K562 (cell line): ENCODE data around the gene SCN5A. TPM values are rescaled to one million over a fixed set of nuclear protein-coding genes. Genes with fewer than 3 reads are reported as not detected.

ENCODE experiments used
- ATAC-seq: fragments of 200-7000 bp; cut with Tn5 transposase; 3 replicates; pipeline ENCODE4 v1.9.1; 2020; ENCODE audit warnings: moderate library complexity
- BruUV-seq: library from RNA; stranded (reverse); fragments of 400-500 nt; replicated peaks from 2 replicates; lab custom pipeline; 2021; lab: Mats Ljungman, UMichigan
- CTCF ChIA-PET: fragments of 300-600 bp; formaldehyde crosslinking; extraction: SDS; loops from one replicate; lab custom pipeline; 2021; ENCODE audit warnings: low intra/inter-chr PET ratio; lab: Yijun Ruan, JAX
- POLR2A ChIA-PET: fragments of 300-600, 350-650 bp; sonication (Branson Sonifier 250); formaldehyde crosslinking; extraction: SDS; loops from one replicate; lab custom pipeline; 2021; ENCODE audit warnings: antibody characterized with exemption, inconsistent platforms; lab: Yijun Ruan, JAX
- DNase-seq, 4 experiments: peaks; one replicate each; pipeline versions ENCODE4 v3.0.0 to v3.0.0-alpha.2; 2011 to 2018; ENCODE audit warnings: low spot score in 3 of 4, mixed read lengths in 3 of 4; ENCODE audit errors: extremely low read depth in 1 of 4
- FAIRE-seq: peaks from 2 replicates; lab custom pipeline; 2011; peaks lifted over from hg19 to GRCh38; lab: Jason Lieb, UNC
- H2AFZ ChIP-seq: 2 replicates; pipeline ENCODE4 v1.6.0; 2011; ENCODE audit warnings: low read depth, low read length, control low read depth, inconsistent platforms
- H3K27ac ChIP-seq: fragments of 200-600 bp; 3 replicates; pipeline ENCODE4 v1.8.0; 2011; ENCODE audit warnings: low read depth, mild to moderate bottlenecking, control low read depth, inconsistent platforms, low read length, moderate library complexity, mixed read lengths; ENCODE audit errors: extremely low read depth
- H3K27me3 ChIP-seq, 2 experiments: fragments of 300-600 bp in 1 of 2; 2 replicates in 1 of 2; 3 replicates in 1 of 2; pipeline versions ENCODE4 v1.6.0 to v1.8.0; 2011; ENCODE audit warnings: inconsistent platforms in 2 of 2, low read length in 2 of 2, mild to moderate bottlenecking in 1 of 2, mixed read lengths in 1 of 2, moderate library complexity in 1 of 2; ENCODE audit not compliant: control insufficient read depth in 2 of 2, insufficient read depth in 2 of 2
- H3K36me3 ChIP-seq: fragments of 300-600 bp; 3 replicates; pipeline ENCODE4 v1.8.0; 2011; ENCODE audit warnings: mild to moderate bottlenecking, low read length, inconsistent platforms; ENCODE audit not compliant: control insufficient read depth, insufficient read depth
- H3K4me1 ChIP-seq, 2 experiments: fragments of 200-600 bp in 1 of 2; replicated peaks in 1 of 2; 2 replicates in 1 of 2; 3 replicates in 1 of 2; pipeline versions ENCODE4 v1.5.1 to v1.8.0; 2011; ENCODE audit warnings: inconsistent platforms in 2 of 2, low read length in 2 of 2, mild to moderate bottlenecking in 1 of 2, mixed read lengths in 1 of 2, moderate library complexity in 1 of 2; ENCODE audit not compliant: control insufficient read depth in 2 of 2, insufficient read depth in 2 of 2
- H3K4me2 ChIP-seq: 2 replicates; pipeline ENCODE4 v1.6.1; 2011; ENCODE audit warnings: low read length, control low read depth, inconsistent platforms, mixed read lengths; ENCODE audit not compliant: insufficient read depth
- H3K4me3 ChIP-seq: fragments of 200-600 bp; sonication (generic), shearing (Covaris generic); 2 replicates; pipeline ENCODE4 v1.5.1; 2016; ENCODE audit warnings: control low read depth, inconsistent platforms
- H3K79me2 ChIP-seq: fragments of 200-600 bp; 3 replicates; pipeline ENCODE4 v1.8.0; 2011; ENCODE audit warnings: low read length, inconsistent platforms; ENCODE audit not compliant: control insufficient read depth, insufficient read depth
- H3K9ac ChIP-seq, 2 experiments: 2 replicates each; pipeline versions ENCODE4 v1.6.0 to v1.6.1; 2011; ENCODE audit warnings: low read depth in 2 of 2, low read length in 2 of 2, control low read depth in 1 of 2, inconsistent platforms in 1 of 2, mild to moderate bottlenecking in 1 of 2, mixed read lengths in 1 of 2; ENCODE audit not compliant: insufficient read depth in 1 of 2
- H3K9me1 ChIP-seq: one replicate; pipeline ENCODE4 v1.6.0; 2011; ENCODE audit warnings: inconsistent platforms, mild to moderate bottlenecking, low read length, moderate library complexity; ENCODE audit not compliant: control insufficient read depth, insufficient read depth
- H3K9me3 ChIP-seq: replicated peaks from 2 replicates; pipeline ENCODE4 v1.5.1; 2011; ENCODE audit warnings: low read depth, low read length, inconsistent platforms; ENCODE audit not compliant: control insufficient read depth, insufficient read depth
- H4K20me1 ChIP-seq: replicated peaks from 2 replicates; pipeline ENCODE4 v1.6.1; 2011; ENCODE audit warnings: low read length, inconsistent platforms, mixed read lengths; ENCODE audit not compliant: control insufficient read depth, insufficient read depth
- ARID3A ChIP-seq: IDR thresholded peaks from 2 replicates; pipeline ENCODE4 v1.6.1; 2012; ENCODE audit warnings: low read depth, low read length, improper control_type of control experiment, borderline replicate concordance
- ILF3 ChIP-seq: fragments of 450-650 bp; IDR thresholded peaks from 2 replicates; pipeline ENCODE4 v1.6.1; 2018; ENCODE audit warnings: antibody characterized with exemption, mild to moderate bottlenecking, moderate library complexity, borderline replicate concordance
- KDM4B ChIP-seq, 2 experiments: fragments of 450-650 bp in 1 of 2; sonication (generic) in 1 of 2; IDR thresholded peaks; 2 replicates each; pipeline ENCODE4 v1.6.1; 2016 to 2017; ENCODE audit warnings: borderline replicate concordance in 2 of 2, antibody characterized with exemption in 1 of 2, low read depth in 1 of 2, mild to moderate bottlenecking in 1 of 2
- NR3C1 ChIP-seq: sonication (generic); formaldehyde crosslinking; IDR thresholded peaks from 2 replicates; pipeline ENCODE4 v1.8.1; 2022; ENCODE audit warnings: missing genetic modification reagents
- SMAD3 ChIP-seq: fragments of 450-650 bp; formaldehyde crosslinking; conservative IDR thresholded peaks from 2 replicates; pipeline ENCODE4 v1.4.0; 2020; ENCODE audit warnings: mild to moderate bottlenecking
- WHSC1 ChIP-seq: IDR thresholded peaks from one replicate; pipeline ENCODE4 v1.6.1; 2012; ENCODE audit warnings: low read length, control low read depth, inconsistent platforms
- XRCC4 ChIP-seq: IDR thresholded peaks from one replicate; pipeline ENCODE4 v1.6.1; 2011; ENCODE audit not compliant: insufficient read depth, insufficient read length; ENCODE audit errors: extremely low read depth
- ZNF280B ChIP-seq: fragments of 250-450 bp; sonication (Bioruptor Pico); IDR thresholded peaks from 2 replicates; pipeline ENCODE4 v1.5.1; 2021; ENCODE audit warnings: mild to moderate bottlenecking
- ZNF398 ChIP-seq: fragments of 250-450 bp; sonication (Bioruptor Pico); IDR thresholded peaks from 2 replicates; pipeline ENCODE4 v1.8.0; 2021; ENCODE audit warnings: moderate library complexity, mild to moderate bottlenecking, inconsistent platforms
- WGBS: fragments of 100-300 bp; shearing (Covaris generic); methylation state at CpG from one replicate; pipeline ENCODE4 v1.1.6; 2016; ENCODE audit warnings: low coverage, mixed read lengths; ENCODE audit not compliant: insufficient coverage; ENCODE audit errors: missing lambda C conversion rate; 5-methylcytosine and 5-hydroxymethylcytosine counted together
- in situ Hi-C: fragments of 300-500 bp; cut with MboI; formaldehyde crosslinking; loops from 4 replicates; pipeline ENCODE4 v1.15.0; 2018; ENCODE audit warnings: inconsistent platforms, mixed read lengths
- intact Hi-C: fragments of 100-400 bp; cut with micrococcal nuclease; formaldehyde crosslinking; loops from 2 replicates; pipeline ENCODE4 v1.14.2; 2022
- polyA plus RNA-seq, 8 experiments: library from polyadenylated mRNA; depleted of rRNA in 4 of 8; stranded (reverse) in 5 of 8; unstranded in 3 of 8; fragments of >200 nt; fragmentation: Nextera tagmentation in 2 of 8; fragmentation: Illumina TruSeq in 1 of 8; extraction: Ambion mirVana in 2 of 8; extraction: Trizol in 1 of 8; gene quantifications; 2 replicates each; pipeline versions ENCODE4 v1.2.1 to v1.2.3, GENCODE V29; 2011 to 2014; ENCODE audit warnings: inconsistent platforms in 1 of 8, missing spikeins in 1 of 8
- total RNA-seq, 7 experiments: library from RNA; depleted of rRNA in 6 of 7; stranded (reverse); fragments of >200 nt in 6 of 7; fragmentation: Illumina TruSeq in 2 of 7; extraction: Trizol in 2 of 7; gene quantifications; 2 replicates each; pipeline versions ENCODE4 v1.2.1 to v1.2.3, GENCODE V29; 2011 to 2021; ENCODE audit warnings: low replicate concordance in 1 of 7

SCN5A gene
- total and polyA plus RNA-seq, 9 of the 15 experiments (the other 6 are each of a cell fraction or from before 2014, with no cell fraction given), result 0.07 to 1.4 (median 0.21) TPM; not detected in 2

- BruUV-seq, result no TSS peak
- TF ChIP-seq ARID3A, result no peak
- no peak for TF ChIP-seq ZNF280B
- no peak for TF ChIP-seq ILF3
- no peak for TF ChIP-seq SMAD3 (CRISPR knock-in tag)
- no peak for TF ChIP-seq NR3C1 (CRISPR knock-in tag)
- no peak for TF ChIP-seq KDM4B (IDR thresholded peaks at IDR 0.05; ENCODE audit: borderline replicate concordance in 2 of 2, low read depth in 1 of 2)
- TF ChIP-seq ZNF398 (CRISPR knock-in tag), result no peak
- no peak for TF ChIP-seq XRCC4
- no peak for TF ChIP-seq WHSC1
- intact Hi-C loops (loop anchor here (5.0 to 10.0 kb wide), 2 partner anchors 320 to 483 kb away; no protein-coding TSS in a partner anchor), in situ Hi-C loops (loop anchor here (10.0 kb wide), 1 partner anchor 133 kb away; no protein-coding TSS in a partner anchor)
- ChIA-PET CTCF (interaction anchor here (0.5 to 4.3 kb wide), 6 partner anchors 17 to 508 kb away, joined by 3 to 26 read pairs (median 12); no protein-coding TSS in a partner anchor), POLR2A (interaction anchor here (0.6 to 1.4 kb wide), 3 partner anchors 11 to 1707 kb away, joined by 3 read pairs; no protein-coding TSS in a partner anchor)
- no peak for DNase-seq
- H3K27me3 ChIP-seq, result no peaks in the 10 kb centered on the region
- no peak overlapping the region for H3K9ac ChIP-seq
- H3K4me2 ChIP-seq, result no peak overlapping the region
- no peaks in the 10 kb centered on the region for H3K4me1 ChIP-seq
- 65% methylated on average over 6 of the region's 6 CpGs for WGBS
- peaks cover 17% of the 10 kb centered on the region; the same call in 2 of the 3 replicates for H3K36me3 ChIP-seq
- FAIRE-seq, result no peak
- no peaks in the 10 kb centered on the region for H4K20me1 ChIP-seq
- no peak overlapping the region for H3K27ac ChIP-seq
- H2AFZ ChIP-seq, result no peak overlapping the region
- ATAC-seq, result no peak
- H3K4me3 ChIP-seq, result no peak overlapping the region
- H3K9me3 ChIP-seq, result no peaks in the 10 kb centered on the region
- H3K9me1 ChIP-seq, result no peaks in the 10 kb centered on the region
- H3K79me2 ChIP-seq, result no peaks in the 10 kb centered on the region
Measured at GRCh38 chr3:38522002-38522401, 127.5 kb downstream of the SCN5A start.
